Stimulated activated CD8-positive, alpha-beta memory T cell treated with anti-CD3 and anti-CD28 coated beads, Interleukin-2, amount 100 ng/mL, for 48 hours (primary cell): ENCODE measurements around the gene NOL12.
"Not testable (repeated sequence)": the region's sequence is repeated elsewhere in the genome, so short reads cannot be mapped to it uniquely, and the experiment has no call there.

Experiments used
- DNase-seq, 2 donors: peaks; one replicate each; pipeline ENCODE4 v3.0.0-alpha.2; 2020; ENCODE audit warnings: low read depth in 2 of 2

NOL12 gene

DNA sequence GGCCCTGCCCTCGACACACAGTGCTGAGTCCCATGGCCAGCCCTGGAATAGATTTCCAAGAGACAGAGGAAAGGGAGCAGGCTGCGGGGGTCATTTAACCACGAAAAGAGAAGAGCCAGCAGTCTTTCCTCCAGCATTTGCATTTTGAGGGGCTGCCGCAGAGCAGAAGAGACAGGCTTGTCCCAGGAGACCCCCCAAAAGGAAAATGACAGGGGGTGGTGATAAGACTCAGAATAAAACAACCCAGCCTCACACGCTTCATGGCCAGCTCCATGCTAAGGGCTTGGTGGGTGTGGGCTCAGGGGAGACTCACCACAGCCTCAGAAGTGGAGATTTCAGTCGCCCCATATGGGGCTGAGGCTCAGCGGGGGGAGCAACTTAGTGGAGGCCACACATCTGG is 27.6 kb downstream of the NOL12 start:
- no peak for DNase-seq

DNA sequence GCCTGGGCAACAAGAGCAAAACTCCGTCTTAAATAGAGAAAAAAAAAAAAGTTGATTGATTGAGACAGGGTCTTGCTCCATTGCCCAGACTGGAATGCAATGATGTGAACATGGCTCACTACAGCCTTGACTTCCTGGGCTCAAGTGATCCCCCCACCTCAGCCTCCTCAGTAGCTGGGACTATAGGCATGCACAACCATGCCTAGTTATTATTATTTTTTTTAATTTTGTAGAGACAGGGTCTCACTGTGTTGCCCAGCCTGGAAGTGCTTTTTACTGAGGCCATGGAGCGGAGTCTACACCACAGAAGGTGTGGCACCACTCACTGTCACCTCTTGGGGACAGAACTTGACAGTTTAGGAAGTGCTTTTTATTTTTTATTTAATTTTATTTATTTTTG is 28.5 kb downstream of the NOL12 start:
- DNase-seq: no peak

GRCh38 chr22:37715760-37716159 is 29.6 kb downstream of the NOL12 start:
- DNase-seq: no peak

DNA sequence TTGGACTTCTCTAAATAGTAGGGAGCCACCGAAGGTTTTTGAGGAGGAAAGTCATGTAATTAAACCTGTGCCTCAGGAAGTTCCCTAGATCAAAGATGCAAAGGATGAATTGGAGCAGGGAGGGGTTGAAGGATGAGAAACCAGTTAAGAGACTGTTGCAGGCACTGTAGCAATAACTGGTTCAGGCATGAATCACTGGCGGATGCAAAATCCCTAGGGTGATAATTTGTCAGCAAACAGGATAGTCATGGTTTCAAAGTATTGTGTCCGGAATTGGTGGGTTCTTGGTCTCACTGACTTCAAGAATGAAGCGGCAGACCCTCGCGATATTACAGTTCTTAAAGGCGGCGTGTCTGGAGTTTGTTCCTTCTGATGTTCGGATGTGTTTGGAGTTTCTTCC is 30.6 kb downstream of the NOL12 start:
- DNase-seq: no peak

DNA sequence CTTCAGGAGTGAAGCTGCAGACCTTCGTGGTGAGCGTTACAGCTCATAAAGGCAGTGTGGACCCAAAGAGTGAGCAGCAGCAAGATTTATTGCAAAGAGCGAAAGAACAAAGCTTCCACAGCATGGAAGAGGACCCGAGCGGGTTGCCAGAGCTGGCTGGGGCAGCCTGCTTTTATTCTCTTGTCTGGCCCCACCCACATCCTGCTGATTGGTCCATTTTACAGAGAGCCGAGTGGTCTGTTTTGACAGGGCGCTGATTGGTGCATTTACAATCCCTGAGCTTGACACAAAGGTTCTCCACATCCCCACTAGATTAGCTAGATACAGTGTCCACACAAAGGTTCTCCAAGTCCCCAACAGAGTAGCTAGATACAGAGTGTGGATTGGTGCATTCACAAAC is 31.1 kb downstream of the NOL12 start:
- DNase-seq: not testable (repeated sequence)

GRCh38 chr22:37717746-37718305 is 31.7 kb downstream of the NOL12 start:
- not testable (repeated sequence) for DNase-seq

DNA sequence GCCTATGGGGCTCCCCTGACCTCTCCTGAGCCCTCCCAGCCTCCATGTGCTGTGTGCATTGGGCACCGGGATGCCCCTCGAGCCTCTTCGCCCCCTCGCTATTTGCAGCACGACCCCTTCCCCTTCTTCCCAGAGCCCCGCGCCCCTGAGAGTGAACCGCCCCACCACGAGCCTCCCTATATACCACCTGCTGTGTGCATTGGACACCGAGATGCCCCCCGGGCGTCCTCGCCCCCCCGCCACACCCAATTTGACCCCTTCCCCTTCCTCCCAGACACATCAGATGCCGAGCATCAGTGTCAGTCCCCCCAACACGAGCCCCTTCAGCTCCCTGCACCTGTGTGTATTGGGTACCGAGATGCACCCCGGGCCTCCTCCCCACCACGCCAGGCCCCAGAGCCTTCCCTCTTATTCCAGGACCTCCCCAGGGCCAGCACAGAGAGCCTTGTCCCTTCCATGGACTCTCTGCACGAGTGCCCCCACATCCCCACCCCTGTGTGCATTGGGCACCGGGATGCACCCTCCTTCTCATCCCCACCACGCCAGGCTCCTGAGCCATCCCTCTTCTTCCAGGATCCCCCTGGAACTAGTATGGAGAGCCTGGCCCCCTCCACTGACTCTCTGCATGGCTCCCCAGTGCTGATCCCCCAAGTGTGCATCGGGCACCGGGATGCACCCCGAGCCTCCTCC is 39.6 kb downstream of the NOL12 start:
- DNase-seq: no peak

DNA sequence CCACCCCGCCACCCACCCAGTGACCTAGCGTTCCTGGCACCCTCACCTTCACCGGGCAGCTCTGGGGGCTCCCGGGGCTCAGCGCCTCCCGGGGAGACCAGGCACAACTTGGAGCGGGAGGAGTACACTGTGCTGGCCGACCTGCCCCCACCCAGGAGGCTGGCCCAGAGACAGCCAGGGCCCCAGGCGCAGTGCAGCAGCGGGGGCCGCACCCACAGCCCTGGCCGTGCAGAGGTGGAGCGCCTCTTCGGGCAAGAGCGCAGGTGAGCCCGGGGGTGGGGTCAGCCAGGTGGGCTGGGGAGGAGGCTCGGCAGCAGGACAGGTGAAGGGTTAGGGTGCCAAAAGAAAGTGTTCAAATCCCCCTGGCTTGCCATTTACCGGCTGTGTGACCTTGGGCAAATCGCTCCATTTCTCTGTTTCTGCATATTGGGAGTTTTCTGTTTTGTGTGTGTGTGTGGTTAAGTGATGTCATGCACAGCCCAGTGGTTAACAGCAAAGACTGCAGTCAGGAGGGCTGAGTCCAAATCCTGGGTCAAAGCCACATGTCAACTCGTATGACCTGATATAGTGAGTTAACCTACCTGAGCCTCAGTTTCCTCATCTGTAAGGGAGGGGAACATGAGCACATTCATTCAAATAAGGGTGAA is 40.2 kb downstream of the NOL12 start:
- no peak for DNase-seq

DNA sequence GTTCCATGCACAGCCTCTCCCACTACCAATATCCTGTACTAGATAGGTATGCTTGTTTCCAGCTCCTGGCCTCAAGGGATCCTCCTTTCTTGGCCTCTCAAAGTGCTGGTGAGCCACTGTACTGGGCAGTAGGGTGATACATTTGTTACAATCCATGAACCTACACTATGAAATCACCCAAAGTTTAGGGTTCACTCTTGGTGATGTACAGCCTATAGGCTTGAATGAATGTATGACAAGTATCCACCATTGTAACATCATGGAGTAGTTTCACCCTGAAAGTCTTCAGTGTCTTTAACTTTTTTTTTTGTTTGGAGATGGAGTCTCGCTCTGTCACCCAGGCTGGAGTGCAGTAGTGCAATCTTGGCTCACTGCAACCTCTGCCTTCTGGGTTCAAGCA is 42.5 kb downstream of the NOL12 start:
- DNase-seq: no peak

DNA sequence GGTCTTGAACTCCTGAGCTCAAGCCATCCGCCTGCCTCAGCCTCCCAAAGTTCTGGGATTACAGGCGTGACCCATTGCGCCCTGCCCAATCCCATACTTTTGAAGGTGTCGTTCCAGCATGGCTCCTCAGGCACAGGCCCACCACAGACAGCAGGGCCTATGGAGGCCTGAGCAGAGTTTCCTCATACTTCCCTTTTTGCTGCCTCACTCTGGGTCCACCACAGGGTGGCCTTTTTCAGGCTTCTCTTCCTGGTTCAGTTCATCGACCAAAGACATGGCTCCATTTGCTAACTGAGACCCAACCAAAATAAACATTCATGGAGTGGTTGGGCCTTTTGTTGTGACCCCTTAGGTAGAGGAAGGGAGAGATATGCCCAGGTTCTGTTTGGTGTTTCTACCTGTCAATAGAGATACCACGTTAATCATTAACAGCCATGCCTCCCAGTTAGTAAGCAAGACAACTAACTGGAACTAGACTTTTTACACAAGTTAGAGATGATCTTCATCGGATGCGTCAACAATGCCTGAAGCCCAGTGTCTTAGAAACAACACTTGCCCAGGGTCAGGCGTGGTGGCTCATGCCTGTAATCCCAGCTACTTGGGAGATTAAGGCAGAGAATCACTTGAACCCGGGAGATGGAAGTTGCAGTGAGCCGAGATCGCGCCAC is 45.8 kb downstream of the NOL12 start:
- DNase-seq: no peak

GRCh38 chr22:37732699-37733607 is 46.8 kb downstream of the NOL12 start:
- no peak for DNase-seq

GRCh38 chr22:37733625-37734401 is 47.7 kb downstream of the NOL12 start:
- DNase-seq: no peak

DNA sequence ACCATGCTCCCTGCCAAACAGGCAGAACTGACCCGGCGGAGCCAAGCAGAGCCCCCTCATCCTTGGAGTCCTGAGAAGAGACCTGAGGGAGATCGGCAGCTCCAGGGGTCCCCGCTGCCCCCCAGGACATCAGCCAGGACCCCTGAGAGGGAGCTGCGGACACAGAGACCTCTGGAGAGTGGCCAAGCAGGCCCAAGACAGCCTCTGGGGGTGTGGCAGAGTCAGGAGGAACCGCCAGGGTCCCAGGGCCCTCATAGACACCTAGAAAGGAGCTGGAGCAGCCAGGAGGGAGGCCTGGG is 48.2 kb downstream of the NOL12 start:
- DNase-seq: no peak

- DNase-seq: no peak
Observed at GRCh38 chr22:37734964-37735451, 48.9 kb downstream of the NOL12 start.

DNA sequence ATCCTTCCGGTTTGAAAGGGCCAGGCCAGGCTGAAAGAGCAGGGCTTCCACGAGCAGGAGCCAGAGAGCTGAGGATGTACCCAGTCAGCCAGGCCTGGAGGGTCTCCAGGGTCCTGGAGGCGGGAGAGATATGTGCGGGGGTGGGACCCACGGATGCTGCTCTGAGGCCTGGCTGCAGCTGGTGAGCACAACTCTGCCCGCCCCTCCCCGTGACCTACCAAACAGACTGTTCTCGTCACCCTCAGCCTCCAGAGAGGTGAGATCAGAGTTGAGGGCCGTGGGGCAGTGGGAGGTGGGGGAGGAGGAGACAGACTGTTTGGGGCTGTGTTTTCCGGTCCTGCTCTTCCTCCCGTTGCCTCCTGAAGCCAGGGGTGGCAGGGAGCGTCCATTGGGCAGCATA is 52.9 kb downstream of the NOL12 start:
- no peak for DNase-seq

DNA sequence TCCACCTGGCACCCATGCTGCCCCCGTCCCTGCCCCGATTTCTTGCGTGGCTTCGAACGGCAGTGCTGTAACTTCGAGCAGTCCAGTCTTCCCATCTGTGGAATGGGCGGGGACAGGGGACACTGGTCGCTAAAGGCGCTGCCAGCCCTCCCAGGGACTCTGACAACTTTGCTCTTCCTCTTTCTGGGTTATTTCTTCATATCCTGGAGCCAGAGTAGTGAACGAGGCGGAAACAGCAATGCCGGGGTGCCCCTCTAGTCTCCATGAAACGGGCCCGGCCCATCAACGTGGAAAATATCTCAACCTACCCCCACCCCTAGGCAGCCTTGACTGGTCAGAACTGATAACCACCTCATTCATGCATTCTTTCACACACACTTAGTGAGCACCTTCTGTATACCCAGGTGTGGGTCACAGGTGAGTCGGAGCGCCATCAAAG is 53.5 kb downstream of the NOL12 start:
- no peak for DNase-seq

- DNase-seq: peak in 1 of 2 donors; percentile 30
Observed at GRCh38 chr22:37740455-37741311, 54.5 kb downstream of the NOL12 start.

GRCh38 chr22:37741312-37741795 is 55.2 kb downstream of the NOL12 start:
- no peak for DNase-seq

DNA sequence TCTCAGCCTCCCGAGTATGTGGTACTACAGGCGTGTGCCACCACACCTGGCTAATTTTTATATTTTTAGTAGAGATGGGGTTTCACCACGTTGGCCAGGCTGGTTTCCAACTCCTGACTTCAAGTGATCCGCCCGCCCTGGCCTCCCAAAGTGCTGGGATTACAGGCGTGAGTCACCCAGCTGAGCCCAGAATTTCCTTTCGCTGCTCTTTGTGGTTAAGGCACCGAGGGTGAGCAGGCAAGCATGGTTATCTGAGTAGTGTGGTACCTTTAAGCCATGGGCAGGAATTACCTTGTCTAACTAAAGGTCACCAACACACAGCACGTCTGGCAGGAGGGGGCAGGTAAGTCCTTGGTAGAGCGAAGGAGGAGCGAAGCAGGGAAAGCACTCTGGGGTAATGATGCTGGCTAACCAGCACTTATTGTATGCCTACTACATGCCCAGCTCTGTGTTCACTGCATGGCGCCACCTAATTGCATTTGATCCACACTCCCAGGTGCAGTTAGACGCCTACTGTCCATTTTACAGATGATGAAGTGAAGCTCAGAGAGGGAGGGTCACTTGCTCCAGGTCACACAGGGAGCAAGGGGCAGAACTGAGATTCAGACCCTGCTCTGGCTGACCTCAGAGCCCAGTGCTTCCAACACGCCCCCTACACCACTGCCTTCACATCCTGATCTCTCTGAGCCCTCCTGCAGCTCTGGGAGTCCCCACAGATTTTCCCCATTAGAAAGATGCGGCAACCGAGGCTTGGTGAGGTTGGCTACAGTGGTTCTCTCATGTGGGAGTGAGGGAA is 56.4 kb downstream of the NOL12 start:
- DNase-seq: no peak
